Measurements from ENCODE around the gene SPOCD1.
"Not testable (repeated sequence)": the region's sequence is repeated elsewhere in the genome, so short reads cannot be mapped to it uniquely, and the experiment has no call there.

SPOCD1 gene

DNA sequence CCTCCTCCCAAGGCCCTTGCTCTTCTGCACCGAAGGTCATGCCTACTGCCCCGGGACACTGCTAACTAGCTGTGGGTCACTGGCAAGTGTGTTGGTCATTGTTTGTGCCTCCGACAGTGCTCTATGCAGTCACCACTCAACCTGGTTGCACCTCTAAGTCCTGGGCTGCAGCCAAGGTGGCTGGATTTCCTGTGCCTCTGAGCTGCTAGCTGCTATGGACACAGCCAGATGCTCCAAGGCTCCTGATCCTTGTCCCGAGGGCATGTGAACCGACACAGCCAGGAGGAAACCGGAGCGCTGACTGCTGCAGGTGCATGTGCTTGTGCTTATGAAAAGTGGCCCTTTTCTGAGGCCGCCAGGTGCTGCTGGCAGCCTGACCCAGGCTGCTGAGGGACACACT lies 14.7 kb upstream of the SPOCD1 start:
- no peak overlapping the region for H3K4me3 ChIP-seq (ENCODE audit: low read length)
- no peak for DNase-seq (ENCODE audit: low read depth)

DNA sequence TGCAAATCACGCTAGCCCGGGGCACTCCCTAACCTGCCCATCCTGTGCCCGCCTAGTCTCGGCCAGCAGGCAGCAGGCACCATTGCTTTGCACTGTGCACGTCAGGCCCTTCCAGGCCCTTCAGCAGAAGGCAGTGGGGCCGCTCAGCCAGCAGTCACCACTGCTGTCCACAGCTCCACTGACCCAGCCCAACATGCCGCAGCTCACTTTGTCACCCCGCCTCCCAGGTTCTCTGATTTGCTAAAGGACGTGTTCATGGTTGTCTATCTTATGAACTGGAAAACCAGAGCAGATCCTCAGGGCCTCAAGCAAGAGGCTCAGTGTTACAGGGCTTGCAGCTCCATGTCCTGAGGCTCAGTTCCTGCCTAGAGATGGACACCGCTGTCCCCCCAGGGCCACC lies 14.2 kb upstream of the SPOCD1 start:
- no peak overlapping the region for H3K4me3 ChIP-seq (ENCODE audit: low read length)
- TF ChIP-seq, protein P1, sequence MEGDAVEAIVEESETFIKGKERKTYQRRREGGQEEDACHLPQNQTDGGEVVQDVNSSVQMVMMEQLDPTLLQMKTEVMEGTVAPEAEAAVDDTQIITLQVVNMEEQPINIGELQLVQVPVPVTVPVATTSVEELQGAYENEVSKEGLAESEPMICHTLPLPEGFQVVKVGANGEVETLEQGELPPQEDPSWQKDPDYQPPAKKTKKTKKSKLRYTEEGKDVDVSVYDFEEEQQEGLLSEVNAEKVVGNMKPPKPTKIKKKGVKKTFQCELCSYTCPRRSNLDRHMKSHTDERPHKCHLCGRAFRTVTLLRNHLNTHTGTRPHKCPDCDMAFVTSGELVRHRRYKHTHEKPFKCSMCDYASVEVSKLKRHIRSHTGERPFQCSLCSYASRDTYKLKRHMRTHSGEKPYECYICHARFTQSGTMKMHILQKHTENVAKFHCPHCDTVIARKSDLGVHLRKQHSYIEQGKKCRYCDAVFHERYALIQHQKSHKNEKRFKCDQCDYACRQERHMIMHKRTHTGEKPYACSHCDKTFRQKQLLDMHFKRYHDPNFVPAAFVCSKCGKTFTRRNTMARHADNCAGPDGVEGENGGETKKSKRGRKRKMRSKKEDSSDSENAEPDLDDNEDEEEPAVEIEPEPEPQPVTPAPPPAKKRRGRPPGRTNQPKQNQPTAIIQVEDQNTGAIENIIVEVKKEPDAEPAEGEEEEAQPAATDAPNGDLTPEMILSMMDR (IDR thresholded peaks at IDR 0.05; ENCODE audit: insufficient read depth, low read depth, low read length, missing control alignments) = no peak
- DNase-seq (ENCODE audit: low read depth) = no peak

More for the DNA sequence above, 14.7 kb upstream of the SPOCD1 start:
- TF ChIP-seq, protein P1 (IDR thresholded peaks at IDR 0.05; ENCODE audit: insufficient read depth, low read depth, low read length, missing control alignments) = no peak

DNA sequence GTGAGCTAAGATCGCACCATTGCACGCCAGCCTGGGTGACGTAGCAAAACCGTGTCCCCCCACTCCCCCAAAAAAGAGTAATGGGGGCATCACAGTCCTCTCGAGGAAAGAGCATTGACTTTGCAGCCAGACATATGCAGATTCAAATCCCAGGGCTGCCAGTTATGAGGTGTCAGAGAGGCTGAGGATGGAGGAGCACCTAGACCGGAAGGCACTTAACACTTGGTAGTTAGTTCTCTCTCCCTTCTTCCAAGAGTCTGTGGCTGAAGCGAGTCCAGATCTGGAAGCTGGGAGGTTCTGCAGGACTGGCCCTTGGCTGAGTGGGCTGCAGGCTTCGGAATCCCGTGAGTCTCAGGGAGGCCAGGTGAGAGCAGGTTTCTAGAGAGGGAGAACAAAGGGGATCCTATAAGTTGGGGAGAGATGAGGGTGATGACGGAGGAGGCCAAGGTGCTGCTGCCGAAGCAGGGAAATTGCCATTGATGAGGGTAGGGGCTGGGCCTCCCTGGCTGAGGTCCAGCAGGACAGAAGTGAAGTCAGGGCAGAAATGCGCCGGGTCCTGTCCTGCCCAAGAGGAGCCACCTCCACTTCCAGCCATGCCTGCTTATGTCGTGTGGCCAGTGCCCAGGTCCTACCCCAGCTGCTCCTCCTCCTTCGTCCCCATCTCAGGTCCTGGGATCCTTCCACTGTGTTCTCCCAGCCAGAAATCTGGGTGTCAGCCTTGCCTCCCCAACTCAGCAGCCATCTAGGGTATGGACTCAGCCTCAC lies 13.3 kb upstream of the SPOCD1 start:
- DNase-seq (ENCODE audit: low read depth) = no peak
- TF ChIP-seq, protein P1 (IDR thresholded peaks at IDR 0.05; ENCODE audit: insufficient read depth, low read depth, low read length, missing control alignments) = no peak
- no peak overlapping the region for H3K4me3 ChIP-seq (ENCODE audit: low read length)

DNA sequence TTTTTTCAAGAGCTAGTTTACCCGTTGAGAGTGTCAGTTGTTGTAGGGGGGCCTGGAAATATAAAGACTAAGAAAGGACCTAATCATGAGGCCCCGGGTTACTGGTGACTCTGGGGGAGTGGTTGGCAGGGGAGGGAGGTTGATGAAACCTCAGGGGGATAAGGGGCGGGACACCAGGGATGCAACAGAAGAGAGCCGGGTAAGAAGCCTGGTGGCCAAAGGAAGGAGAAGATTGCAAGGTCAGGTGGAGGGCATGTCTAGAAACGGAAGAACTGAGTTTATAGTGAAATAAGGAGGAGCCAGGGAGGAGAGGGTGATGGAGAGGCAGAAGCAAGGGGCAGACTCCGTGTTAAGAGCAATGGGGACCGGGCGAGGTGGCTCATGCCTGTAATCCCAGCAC lies 12.5 kb upstream of the SPOCD1 start:
- TF ChIP-seq, protein P1 (IDR thresholded peaks at IDR 0.05; ENCODE audit: insufficient read depth, low read depth, low read length, missing control alignments) = no peak
- H3K4me3 ChIP-seq (ENCODE audit: low read length) = no peak overlapping the region
- no peak for DNase-seq (ENCODE audit: low read depth)

DNA sequence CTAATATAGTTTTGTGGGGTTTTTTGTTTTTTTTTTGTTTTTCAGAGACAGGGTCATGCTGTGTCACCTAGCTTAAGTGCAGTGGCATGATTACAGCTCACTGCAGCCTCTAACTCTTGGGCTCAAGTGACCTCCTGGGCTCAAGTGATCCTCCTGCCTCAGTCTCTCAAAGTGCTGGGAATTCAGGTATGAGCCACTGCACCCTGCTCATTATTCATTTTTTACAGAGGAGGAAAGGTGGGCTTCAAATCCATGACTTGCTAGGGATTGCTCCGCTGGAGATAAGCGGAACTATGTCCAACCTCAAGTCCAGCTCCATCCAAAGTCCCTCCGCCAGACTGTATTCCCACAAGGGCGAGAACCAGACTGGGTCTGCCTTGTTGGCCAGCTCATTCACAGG lies 8.0 kb upstream of the SPOCD1 start:
- TF ChIP-seq, protein P1 (IDR thresholded peaks at IDR 0.05; ENCODE audit: insufficient read depth, low read depth, low read length, missing control alignments) = no peak
- no peak overlapping the region for H3K4me3 ChIP-seq (ENCODE audit: low read length)
- no peak for DNase-seq (ENCODE audit: low read depth)

DNA sequence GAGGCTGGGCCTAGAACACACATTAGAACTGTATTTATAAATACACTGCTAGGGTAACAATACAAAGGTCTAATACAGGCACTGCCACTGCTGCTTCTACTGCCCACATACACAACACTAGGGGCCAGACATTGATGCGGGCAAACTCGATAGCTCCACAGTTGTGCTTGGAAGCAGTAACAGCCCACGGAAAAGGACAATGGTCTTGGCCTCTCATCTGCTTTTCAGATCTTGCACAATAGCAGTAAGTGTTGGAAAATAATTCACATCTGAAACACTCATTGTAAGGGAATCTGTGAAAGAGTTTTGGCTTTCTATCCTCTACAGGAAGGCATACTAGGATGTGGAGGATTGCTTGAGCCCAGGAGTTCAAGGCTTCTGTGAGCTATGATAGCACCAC lies 6.9 kb upstream of the SPOCD1 start:
- TF ChIP-seq, protein P1 (IDR thresholded peaks at IDR 0.05; ENCODE audit: insufficient read depth, low read depth, low read length, missing control alignments) = no peak
- DNase-seq (ENCODE audit: low read depth) = no peak
- no peak overlapping the region for H3K4me3 ChIP-seq (ENCODE audit: low read length)

DNA sequence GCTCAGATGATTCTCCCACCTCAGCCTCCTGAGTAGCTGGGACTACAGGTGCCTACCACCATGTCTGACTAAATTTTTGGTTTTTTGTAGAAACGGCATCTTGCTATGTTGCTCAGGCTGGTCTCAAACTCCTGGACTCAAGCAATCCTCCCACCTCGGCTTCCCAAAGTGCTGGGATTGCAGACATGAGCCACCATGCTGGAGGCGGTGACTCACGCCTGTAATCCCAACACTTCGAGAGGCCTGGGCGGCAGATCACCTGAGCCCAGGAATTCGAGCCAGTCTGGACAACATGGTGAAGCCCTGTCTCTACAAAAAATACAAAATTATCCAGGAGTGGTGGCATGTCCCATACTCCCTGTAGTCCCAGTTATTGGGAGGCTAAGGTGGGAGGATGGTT lies 4.4 kb upstream of the SPOCD1 start:
- not testable (repeated sequence) for H3K4me3 ChIP-seq (ENCODE audit: low read length); DNase-seq (ENCODE audit: low read depth)

Data from epithelial cell of esophagus (primary cell).